GM23338 (cell line): ENCODE results near the gene VRK1.

ENCODE experiments used
- CREB1 ChIP-seq: fragments of 250-450 bp; sonication (Bioruptor Pico); IDR thresholded peaks from 2 replicates; pipeline ENCODE4 v1.5.0; 2020; ENCODE audit warnings: low read depth, mild to moderate bottlenecking, moderate library complexity
- CTCF ChIP-seq, 2 experiments: fragments of 200-600 bp in 1 of 2; sonication (generic) in 1 of 2; conservative IDR thresholded peaks; 2 replicates each; pipeline versions ENCODE4 v1.5.1 to v1.6.1; 2016 to 2017; ENCODE audit warnings: antibody characterized with exemption in 2 of 2, low read depth in 2 of 2, mild to moderate bottlenecking in 2 of 2, moderate library complexity in 1 of 2
- EZH2 ChIP-seq: fragments of 200-600 bp; sonication (generic); IDR thresholded peaks from one replicate; pipeline ENCODE4 v1.8.0; 2017; ENCODE audit warnings: antibody characterized with exemption, mild to moderate bottlenecking, low read depth; ENCODE audit not compliant: unreplicated experiment
- EZH2phosphoT487 ChIP-seq: fragments of 200-600 bp; sonication (generic); IDR thresholded peaks from one replicate; pipeline ENCODE4 v1.8.1; 2018; ENCODE audit warnings: antibody characterized with exemption; ENCODE audit not compliant: unreplicated experiment
- ZNF331 ChIP-seq: fragments of 250-450 bp; sonication (Bioruptor Pico); IDR thresholded peaks from 2 replicates; pipeline ENCODE4 v1.5.0; 2020; ENCODE audit warnings: low read depth, mild to moderate bottlenecking, moderate library complexity

- TF ChIP-seq CTCF (conservative IDR thresholded peaks at IDR 0.05; ENCODE audit: low read depth in 2 of 2) (no peak), CREB1 (CRISPR knock-in tag) (no peak), EZH2 (no peak), ZNF331 (CRISPR knock-in tag) (no peak), EZH2phosphoT487 (no peak)
Measured at GRCh38 chr14:96792591-96792990, 4.6 kb upstream of the VRK1 start.
